MV-4-11 (cell line): ENCODE data around the gene STK31.
"Not testable (repeated sequence)": the region's sequence is repeated elsewhere in the genome, so short reads cannot be mapped to it uniquely, and the experiment has no call there.

Experiments used
- DNase-seq: peaks from one replicate; lab custom pipeline; 2025; lab: John Stamatoyannopoulos, UW

Gene STK31

GRCh38 chr7:23808421-23808820 lies 98.4 kb downstream of the STK31 start:
- no peak for DNase-seq

GRCh38 chr7:23810099-23810498 lies 100.1 kb downstream of the STK31 start:
- no peak for DNase-seq

- DNase-seq = peak; percentile 35
Observed at GRCh38 chr7:23811540-23811939, 101.5 kb downstream of the STK31 start.

GRCh38 chr7:23828125-23828524 lies 118.1 kb downstream of the STK31 start:
- not testable (repeated sequence) for DNase-seq

GRCh38 chr7:23832733-23833132 lies 122.7 kb downstream of the STK31 start:
- not testable (repeated sequence) for DNase-seq

- DNase-seq = no peak
Observed at GRCh38 chr7:23833405-23833804, 123.4 kb downstream of the STK31 start.

- DNase-seq = not testable (repeated sequence)
Observed at GRCh38 chr7:23844837-23845236, 134.8 kb downstream of the STK31 start.

- DNase-seq = no peak
Observed at GRCh38 chr7:23852135-23852534, 142.1 kb downstream of the STK31 start.

- no peak for DNase-seq
Observed at GRCh38 chr7:23852988-23853387, 143.0 kb downstream of the STK31 start.

GRCh38 chr7:23863209-23863787 lies 153.3 kb downstream of the STK31 start:
- peak; percentile 9 for DNase-seq

GRCh38 chr7:23864973-23865372 lies 155.0 kb downstream of the STK31 start:
- no peak for DNase-seq

GRCh38 chr7:23873306-23873705 lies 163.3 kb downstream of the STK31 start:
- no peak for DNase-seq

- DNase-seq = not testable (repeated sequence)
Observed at GRCh38 chr7:23876526-23876925, 166.5 kb downstream of the STK31 start.
